Limb (tissue), 2 donors: Measurements from ENCODE around the gene INAFM2.

ENCODE experiments used
- DNase-seq, 2 donors: peaks; one replicate each; pipeline ENCODE4 v3.0.0-alpha.2; 2016; ENCODE audit errors: extremely low spot score in 2 of 2

The INAFM2 gene

GRCh38 chr15:40358471-40359353 is 35.2 kb downstream of the INAFM2 start:
- no peak for DNase-seq

- DNase-seq = no peak
Observed at GRCh38 chr15:40360015-40360414, 36.5 kb downstream of the INAFM2 start.

DNA sequence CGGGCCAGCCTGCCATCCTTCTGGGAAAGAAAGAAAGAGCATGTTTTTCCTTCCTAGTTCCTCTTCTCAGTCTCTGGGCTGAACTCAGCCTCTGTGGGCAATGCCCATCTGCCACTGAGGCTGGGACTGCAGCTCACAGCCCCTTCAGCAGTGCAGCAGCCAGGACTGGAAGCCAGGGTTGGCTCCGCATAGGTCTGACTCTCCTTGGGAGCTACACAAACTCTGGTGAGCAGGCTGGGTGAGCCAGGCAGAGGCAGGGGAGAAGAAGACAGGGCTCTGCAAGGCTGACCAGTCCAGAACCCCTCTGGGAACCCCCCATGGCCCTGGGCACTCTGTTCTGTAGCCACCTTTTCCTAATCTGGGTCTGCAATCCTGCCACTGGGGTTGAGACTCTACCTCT is 38.1 kb downstream of the INAFM2 start:
- DNase-seq = no peak

DNA sequence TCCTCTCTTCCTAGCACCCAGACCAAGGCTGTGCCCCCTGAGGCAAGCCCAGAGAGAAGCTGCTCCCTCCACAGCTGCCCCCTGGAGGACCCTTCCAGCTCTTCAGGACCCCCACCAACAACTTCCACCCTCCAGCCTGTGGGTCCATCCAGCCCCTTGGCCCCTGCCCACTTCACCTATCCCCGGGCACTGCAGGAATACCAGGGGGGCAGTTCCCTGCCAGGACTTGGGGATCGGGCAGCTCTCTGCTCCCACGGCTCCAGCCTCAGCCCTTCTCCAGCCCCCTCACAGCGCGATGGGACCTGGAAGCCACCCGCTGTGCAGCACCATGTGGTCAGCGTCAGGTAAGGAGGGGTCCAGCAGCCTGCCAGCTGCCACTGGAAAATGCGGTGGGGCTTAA is 40.1 kb downstream of the INAFM2 start:
- no peak for DNase-seq

- no peak for DNase-seq
Observed at GRCh38 chr15:40364251-40364650, 40.8 kb downstream of the INAFM2 start.

DNA sequence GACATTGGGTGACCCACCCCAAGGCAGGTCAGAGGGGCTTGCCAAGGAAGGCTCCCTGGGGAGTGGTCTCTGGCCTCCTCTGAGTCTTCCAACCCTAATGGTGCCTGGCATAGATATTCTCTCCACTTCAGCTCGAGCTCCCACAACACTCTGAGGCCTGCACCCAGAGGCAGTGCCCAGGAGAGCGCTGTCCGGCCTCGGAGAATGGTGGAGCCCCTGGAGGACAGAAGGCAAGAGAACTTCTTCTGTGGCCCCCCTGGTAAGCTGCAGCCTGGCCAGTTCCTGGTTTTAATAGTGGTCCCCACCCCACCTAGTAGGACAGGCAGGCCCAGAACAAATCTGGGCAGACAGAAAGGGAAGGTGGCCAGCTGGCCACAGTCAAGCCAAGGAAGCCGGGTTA is 41.5 kb downstream of the INAFM2 start:
- no peak for DNase-seq

DNA sequence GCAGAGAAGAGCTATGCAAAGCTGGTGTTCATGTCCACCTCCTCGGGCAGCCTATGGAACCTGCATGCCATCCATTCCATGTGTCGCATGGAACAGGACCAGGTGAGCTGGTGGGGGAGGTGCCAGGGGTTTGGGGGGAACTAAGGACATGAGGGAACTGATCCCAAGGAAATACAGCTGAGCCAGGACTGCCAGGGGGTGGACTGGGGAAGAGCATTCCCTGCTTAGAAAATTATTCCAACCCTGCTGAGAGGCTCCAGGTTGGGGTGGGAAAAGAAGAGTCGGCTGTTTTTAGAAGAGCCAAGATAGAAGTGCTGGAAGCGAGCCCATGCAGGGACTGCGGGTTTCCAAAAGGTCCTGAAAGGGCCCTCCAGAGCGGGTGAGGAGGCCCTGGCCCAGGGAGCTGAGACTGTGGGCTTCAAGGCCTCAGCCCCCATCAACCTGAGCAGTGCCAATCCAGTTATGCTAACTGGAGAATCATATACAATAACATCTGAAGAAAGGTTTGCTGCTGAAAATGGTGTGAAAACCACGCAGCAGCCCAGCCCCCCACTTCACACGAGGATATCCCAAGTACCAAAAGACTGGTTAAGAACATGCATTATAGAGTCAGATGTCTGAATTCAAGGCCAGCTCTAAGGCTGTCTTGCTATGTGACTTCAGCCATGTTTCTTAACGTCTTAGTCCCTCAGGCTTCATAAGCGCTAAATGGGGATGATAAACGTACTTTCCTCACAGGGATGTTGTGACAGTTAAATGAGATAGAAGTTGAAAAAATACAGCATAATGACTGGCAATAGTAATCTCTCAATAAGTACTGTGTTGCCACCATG is 42.3 kb downstream of the INAFM2 start:
- DNase-seq = no peak

GRCh38 chr15:40366457-40367370 is 43.2 kb downstream of the INAFM2 start:
- no peak for DNase-seq

DNA sequence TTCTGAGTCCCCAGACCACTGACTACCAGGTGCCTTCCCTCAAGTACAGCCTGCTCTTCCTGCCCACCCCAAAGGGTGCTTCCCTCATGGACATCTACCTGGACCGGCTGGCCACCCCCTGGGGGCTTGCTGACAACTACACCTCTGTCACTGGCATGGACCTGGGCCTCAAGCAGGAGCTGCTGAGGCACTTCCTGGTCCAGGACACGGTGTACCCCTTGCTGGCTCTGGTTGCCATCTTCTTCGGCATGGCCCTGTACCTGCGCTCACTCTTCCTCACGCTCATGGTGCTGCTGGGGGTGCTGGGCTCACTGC is 43.8 kb downstream of the INAFM2 start:
- DNase-seq = no peak

GRCh38 chr15:40367686-40368611 is 44.5 kb downstream of the INAFM2 start:
- DNase-seq = peak; percentile 84 to 85

DNA sequence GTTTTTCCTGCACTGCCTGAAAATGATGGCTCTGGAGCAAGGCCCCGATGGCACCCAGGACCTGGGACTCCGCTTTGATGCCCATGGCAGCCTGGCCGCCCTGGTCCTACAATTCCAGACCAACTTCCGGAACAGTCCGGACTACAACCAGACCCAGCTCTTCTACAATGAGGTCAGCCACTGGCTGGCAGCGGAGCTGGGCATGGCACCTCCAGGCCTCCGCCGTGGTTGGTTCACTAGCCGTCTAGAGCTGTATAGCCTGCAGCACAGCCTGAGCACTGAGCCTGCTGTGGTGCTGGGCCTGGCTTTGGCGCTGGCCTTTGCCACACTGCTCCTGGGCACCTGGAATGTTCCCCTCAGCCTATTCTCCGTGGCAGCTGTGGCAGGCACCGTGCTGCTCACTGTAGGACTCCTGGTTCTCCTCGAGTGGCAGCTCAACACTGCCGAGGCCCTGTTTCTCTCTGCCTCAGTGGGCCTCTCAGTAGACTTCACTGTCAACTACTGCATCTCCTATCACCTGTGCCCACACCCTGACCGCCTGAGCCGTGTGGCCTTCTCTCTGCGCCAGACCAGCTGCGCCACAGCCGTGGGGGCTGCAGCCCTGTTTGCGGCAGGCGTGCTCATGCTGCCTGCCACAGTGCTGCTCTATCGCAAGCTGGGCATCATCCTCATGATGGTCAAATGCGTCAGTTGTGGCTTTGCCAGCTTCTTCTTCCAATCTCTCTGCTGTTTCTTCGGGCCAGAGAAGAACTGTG is 45.4 kb downstream of the INAFM2 start:
- no peak for DNase-seq

GRCh38 chr15:40369474-40369869 is 46.0 kb downstream of the INAFM2 start:
- DNase-seq = no peak

DNA sequence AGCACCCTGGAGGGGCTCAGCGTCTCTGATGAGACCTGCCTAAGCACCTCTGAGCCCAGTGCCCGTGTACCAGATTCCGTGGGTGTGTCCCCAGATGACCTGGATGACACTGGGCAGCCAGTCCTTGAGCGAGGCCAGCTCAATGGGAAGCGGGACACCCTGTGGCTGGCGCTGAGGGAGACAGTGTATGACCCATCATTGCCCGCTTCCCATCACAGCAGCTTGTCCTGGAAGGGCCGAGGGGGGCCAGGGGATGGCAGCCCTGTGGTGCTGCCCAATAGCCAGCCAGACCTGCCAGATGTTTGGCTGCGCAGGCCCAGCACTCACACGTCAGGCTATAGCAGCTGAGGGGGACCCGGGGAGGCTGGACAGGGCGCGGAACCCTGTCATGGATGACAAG is 46.5 kb downstream of the INAFM2 start:
- no peak for DNase-seq

DNA sequence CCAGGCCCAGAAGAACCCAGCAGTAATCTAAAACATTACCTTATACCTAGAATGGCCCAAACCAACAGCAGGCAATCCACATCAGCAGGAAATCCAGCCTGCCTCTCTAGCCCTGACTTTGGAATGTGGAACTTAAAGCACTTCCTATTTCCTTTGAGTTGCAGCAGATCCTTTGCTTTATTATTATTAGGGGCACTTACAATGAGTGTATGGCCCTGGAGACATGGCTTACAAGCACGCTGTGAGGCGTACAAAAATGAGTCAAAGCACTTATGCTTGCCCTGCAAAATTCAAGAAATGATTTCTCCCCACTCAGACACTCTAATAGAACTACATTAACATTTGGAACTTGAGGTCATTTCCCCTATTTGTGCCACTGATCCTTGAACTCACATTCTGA is 49.5 kb downstream of the INAFM2 start:
- DNase-seq = no peak
